Measurements from ENCODE around the gene ARRB1.

Gene ARRB1

DNA sequence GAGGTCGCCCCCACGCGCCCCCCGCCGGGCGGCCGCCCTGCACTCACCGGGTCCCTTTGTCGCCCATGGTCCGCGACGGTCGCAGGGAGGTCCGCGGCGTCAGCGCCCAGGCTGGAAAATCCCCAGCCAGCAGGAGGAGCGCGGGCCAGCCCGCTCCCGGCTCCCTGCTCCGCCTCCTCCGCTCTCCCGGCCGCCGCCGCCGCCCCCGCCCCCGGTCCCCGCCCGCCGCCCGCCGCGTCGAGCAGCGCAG lies at the start of gene ARRB1:
Gene ARRB1, minus strand, starts transcription at position 121 of the 250 bp plus-strand sequence. Its CDS starts 54 bp downstream, at position 67.
- DNase-seq (ENCODE audit: low read depth) = peak; percentile 71
- H3K4me3 ChIP-seq (ENCODE audit: low read depth, low read length) = peak within 1 kb of the TSS; percentile 87
- TF ChIP-seq MYC (IDR thresholded peaks at IDR 0.05; ENCODE audit: low read depth, low read length) = no peak
- TF ChIP-seq, protein P1, sequence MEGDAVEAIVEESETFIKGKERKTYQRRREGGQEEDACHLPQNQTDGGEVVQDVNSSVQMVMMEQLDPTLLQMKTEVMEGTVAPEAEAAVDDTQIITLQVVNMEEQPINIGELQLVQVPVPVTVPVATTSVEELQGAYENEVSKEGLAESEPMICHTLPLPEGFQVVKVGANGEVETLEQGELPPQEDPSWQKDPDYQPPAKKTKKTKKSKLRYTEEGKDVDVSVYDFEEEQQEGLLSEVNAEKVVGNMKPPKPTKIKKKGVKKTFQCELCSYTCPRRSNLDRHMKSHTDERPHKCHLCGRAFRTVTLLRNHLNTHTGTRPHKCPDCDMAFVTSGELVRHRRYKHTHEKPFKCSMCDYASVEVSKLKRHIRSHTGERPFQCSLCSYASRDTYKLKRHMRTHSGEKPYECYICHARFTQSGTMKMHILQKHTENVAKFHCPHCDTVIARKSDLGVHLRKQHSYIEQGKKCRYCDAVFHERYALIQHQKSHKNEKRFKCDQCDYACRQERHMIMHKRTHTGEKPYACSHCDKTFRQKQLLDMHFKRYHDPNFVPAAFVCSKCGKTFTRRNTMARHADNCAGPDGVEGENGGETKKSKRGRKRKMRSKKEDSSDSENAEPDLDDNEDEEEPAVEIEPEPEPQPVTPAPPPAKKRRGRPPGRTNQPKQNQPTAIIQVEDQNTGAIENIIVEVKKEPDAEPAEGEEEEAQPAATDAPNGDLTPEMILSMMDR (IDR thresholded peaks at IDR 0.05; ENCODE audit: low read depth, low read length) = no peak
- TF ChIP-seq, protein P2, sequence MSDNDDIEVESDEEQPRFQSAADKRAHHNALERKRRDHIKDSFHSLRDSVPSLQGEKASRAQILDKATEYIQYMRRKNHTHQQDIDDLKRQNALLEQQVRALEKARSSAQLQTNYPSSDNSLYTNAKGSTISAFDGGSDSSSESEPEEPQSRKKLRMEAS (IDR thresholded peaks at IDR 0.05; ENCODE audit: low read depth, low read length) = no peak
- no peak for TF ChIP-seq POLR2A (IDR thresholded peaks at IDR 0.05; ENCODE audit: extremely low read depth, insufficient read length)

DNA sequence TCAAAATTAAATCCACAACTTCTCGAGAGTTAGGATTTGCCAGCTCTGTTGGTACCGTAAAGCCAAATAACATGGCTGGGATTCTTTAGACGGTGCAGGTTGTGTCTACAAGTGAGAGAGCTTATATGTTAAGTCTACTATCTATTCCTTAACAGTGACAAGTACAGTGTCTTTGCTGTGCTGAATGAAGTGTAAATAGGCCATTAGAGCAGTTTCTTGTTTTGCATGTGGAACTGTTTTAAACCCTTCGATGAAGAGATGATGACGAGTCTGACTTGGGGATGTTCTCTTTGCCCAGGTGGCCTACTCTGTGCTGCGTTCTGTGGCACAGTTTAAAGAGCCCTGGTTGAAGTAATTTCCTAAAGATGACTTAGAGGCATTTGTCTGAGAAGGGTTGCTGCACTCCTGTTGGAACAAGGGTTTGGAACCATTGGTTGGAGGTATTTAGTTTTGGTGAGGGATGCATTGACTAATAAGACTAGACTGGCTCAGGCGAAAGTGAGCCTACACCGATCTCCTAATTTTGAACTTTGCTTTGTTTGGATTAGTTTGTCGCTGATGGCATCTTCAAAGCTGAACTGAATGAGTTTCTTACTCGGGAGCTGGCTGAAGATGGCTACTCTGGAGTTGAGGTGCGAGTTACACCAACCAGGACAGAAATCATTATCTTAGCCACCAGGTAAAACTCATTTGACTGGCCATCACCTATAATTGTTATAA lies 48.8 kb upstream of the ARRB1 start:
- DNase-seq (ENCODE audit: low read depth) = peak; percentile 52
- peak overlapping the region; percentile 95 for H3K4me3 ChIP-seq (ENCODE audit: low read depth, low read length)
- TF ChIP-seq, protein P2 (IDR thresholded peaks at IDR 0.05; ENCODE audit: low read depth, low read length) = no peak
- TF ChIP-seq POLR2A (IDR thresholded peaks at IDR 0.05; ENCODE audit: extremely low read depth, insufficient read length) (no peak), MYC (IDR thresholded peaks at IDR 0.05; ENCODE audit: low read depth, low read length) (no peak)
- TF ChIP-seq, protein P1 (IDR thresholded peaks at IDR 0.05; ENCODE audit: low read depth, low read length) = no peak

DNA sequence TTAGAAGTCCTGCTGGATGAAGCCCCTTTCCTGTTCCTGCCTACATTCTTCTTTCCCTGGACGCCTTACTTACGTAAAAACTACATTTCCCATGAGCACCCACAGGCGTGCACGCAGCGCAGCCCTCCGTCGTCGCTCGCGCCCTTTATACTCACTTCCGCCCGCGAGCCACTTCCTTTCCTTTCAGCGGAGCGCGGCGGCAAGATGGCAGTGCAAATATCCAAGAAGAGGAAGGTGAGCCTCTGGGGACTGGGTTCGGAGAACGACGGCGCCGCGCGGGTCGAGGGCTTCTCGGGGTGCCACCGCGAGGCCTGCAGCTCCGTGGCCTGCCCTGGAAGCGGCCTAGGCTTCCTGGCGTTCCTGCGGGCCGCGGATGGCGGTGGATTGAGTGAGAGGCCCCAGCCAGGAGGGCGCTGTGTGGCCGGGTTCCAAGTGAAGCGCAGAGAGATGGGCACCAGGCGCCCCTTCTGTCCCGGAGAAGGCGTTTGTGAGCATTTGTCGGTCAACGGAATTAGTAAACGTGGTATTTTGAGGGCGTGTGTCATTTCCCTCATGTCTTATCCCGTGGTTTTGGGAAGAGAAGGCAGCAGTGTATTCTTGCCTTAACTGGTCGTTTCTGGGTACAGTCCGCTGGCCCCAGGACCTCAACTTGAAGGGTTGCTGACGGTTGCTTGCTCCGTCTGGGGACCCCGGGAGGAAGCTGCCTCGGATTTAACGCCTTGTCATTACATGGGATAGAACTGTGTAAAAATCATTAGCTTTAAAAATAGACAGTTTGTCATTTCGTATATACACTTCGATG lies 48.1 kb upstream of the ARRB1 start, which contains the start of gene RPS3:
Gene RPS3, plus strand, starts transcription at position 175 of the 802 bp plus-strand sequence. Its CDS starts 30 bp downstream, at position 205.
- DNase-seq (ENCODE audit: low read depth) = peak; percentile 96
- peak within 1 kb of the TSS; percentile 95 for H3K4me3 ChIP-seq (ENCODE audit: low read depth, low read length)
- TF ChIP-seq MYC (IDR thresholded peaks at IDR 0.05; ENCODE audit: low read depth, low read length) = peak; percentile 98
- TF ChIP-seq, protein P1 (IDR thresholded peaks at IDR 0.05; ENCODE audit: low read depth, low read length) = peak; percentile 12
- peak; percentile 99 for TF ChIP-seq POLR2A (IDR thresholded peaks at IDR 0.05; ENCODE audit: extremely low read depth, insufficient read length)
- TF ChIP-seq, protein P2 (IDR thresholded peaks at IDR 0.05; ENCODE audit: low read depth, low read length) = peak; percentile 85

DNA sequence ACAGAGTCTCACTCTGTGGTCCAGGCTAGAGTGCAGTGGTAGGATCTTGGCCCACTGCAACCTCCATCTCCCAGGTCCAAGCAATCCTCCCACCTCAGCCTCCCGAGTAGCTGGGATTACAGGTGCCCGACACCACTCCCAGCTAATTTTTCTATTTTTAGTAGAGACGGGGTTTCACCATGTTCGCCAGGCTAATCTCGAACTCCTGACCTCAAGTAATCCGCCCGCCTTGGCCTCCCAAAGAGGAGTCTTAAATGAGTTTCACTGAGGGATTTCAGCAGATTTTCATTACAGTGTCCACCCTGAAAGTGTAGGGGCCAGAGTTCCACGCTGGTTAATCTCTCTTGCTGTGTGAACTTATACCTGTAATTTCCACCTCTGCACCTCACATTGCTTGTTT lies 47.4 kb upstream of the ARRB1 start:
- no peak overlapping the region for H3K4me3 ChIP-seq (ENCODE audit: low read depth, low read length)

DNA sequence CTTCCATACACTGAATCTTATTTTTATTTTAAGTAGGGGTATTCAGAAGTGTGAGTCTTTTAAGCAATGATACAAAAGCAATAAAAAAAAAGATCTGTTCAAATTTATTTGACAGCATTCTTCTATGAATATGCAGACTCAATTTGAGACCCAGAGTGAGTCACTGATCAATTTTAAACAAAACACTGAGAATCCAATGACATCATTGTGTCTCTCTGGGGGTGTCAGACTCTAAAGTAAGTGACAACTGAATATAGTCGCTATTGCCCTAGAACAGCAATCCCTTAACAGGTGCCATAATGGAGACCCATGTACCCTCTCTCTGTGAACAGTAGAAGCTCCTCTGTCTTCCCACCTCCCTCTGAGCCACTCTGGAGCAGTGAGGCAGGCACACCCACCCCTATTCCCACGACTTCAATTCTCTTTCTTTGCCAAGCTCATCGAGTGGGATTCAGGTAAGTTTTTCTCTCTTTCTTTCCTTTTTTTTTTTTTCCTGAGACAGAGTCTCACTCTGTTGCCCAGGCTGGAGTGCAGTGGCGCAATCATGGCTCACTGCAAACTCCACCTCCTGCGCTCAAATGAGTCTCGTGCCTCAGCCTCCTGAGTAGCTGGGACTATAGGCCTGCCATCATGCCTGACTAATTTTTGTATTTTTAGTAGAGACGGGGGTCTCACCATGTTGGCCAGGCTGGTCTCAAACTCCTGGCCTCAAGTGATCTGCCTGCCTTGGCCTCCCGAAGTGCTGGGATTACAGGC lies 42.8 kb upstream of the ARRB1 start:
- H3K4me3 ChIP-seq (ENCODE audit: low read depth, low read length) = no peak overlapping the region
- no peak for DNase-seq (ENCODE audit: low read depth)
- TF ChIP-seq MYC (IDR thresholded peaks at IDR 0.05; ENCODE audit: low read depth, low read length) = no peak
- TF ChIP-seq, protein P2 (IDR thresholded peaks at IDR 0.05; ENCODE audit: low read depth, low read length) = no peak
- TF ChIP-seq POLR2A (IDR thresholded peaks at IDR 0.05; ENCODE audit: extremely low read depth, insufficient read length) = no peak
- TF ChIP-seq, protein P1 (IDR thresholded peaks at IDR 0.05; ENCODE audit: low read depth, low read length) = no peak

More for the DNA sequence above, 47.4 kb upstream of the ARRB1 start:
- no peak for DNase-seq (ENCODE audit: low read depth)
- TF ChIP-seq, protein P2 (IDR thresholded peaks at IDR 0.05; ENCODE audit: low read depth, low read length) = no peak
- TF ChIP-seq, protein P1 (IDR thresholded peaks at IDR 0.05; ENCODE audit: low read depth, low read length) = no peak
- TF ChIP-seq MYC (IDR thresholded peaks at IDR 0.05; ENCODE audit: low read depth, low read length) (no peak), POLR2A (IDR thresholded peaks at IDR 0.05; ENCODE audit: extremely low read depth, insufficient read length) (no peak)
